HEK293T (cell line): ENCODE measurements around the gene TMEM156.
"Not testable (repeated sequence)": the region's sequence is repeated elsewhere in the genome, so short reads cannot be mapped to it uniquely, and the experiment has no call there.

ENCODE experiments used
- BHLHE40 ChIP-seq: fragments of 450-650 bp; IDR thresholded peaks from 2 replicates; pipeline ENCODE4 v1.6.1; 2016; ENCODE audit warnings: mild to moderate bottlenecking, moderate library complexity, borderline replicate concordance
- CTBP1 ChIP-seq: fragments of 450-650 bp; IDR thresholded peaks from 2 replicates; pipeline ENCODE4 v1.6.1; 2016; ENCODE audit warnings: borderline replicate concordance
- FOXA1 ChIP-seq: fragments of 450-650 bp; IDR thresholded peaks from 2 replicates; pipeline ENCODE4 v1.6.1; 2016; ENCODE audit warnings: mild to moderate bottlenecking
- FOXK2 ChIP-seq: fragments of 450-650 bp; IDR thresholded peaks from 2 replicates; pipeline ENCODE4 v1.6.1; 2016; ENCODE audit warnings: mild to moderate bottlenecking
- FOXM1 ChIP-seq: fragments of 450-650 bp; IDR thresholded peaks from 2 replicates; pipeline ENCODE4 v1.6.1; 2017; ENCODE audit warnings: mild to moderate bottlenecking, borderline replicate concordance
- L3MBTL2 ChIP-seq: fragments of 450-650 bp; conservative IDR thresholded peaks from 2 replicates; pipeline ENCODE4 v1.6.1; 2016; ENCODE audit warnings: mild to moderate bottlenecking
- PKNOX1 ChIP-seq: fragments of 450-650 bp; IDR thresholded peaks from 2 replicates; pipeline ENCODE4 v1.6.1; 2016
- SP1 ChIP-seq: fragments of 450-650 bp; IDR thresholded peaks from 2 replicates; pipeline ENCODE4 v1.6.1; 2017
- SUZ12 ChIP-seq: fragments of 450-650 bp; IDR thresholded peaks from 2 replicates; pipeline ENCODE4 v1.6.1; 2016; ENCODE audit warnings: mild to moderate bottlenecking
- TARDBP ChIP-seq: fragments of 450-650 bp; IDR thresholded peaks from 2 replicates; pipeline ENCODE4 v1.6.1; 2016
- ZNF384 ChIP-seq: fragments of 450-650 bp; IDR thresholded peaks from 2 replicates; pipeline ENCODE4 v1.6.1; 2016

- TF ChIP-seq SP1, FOXA1, SUZ12, TARDBP, FOXM1, ZNF384, L3MBTL2, BHLHE40, FOXK2, PKNOX1, CTBP1: not testable (repeated sequence)
These were observed 30.2 kb downstream of the TMEM156 start for GRCh38 chr4:39002058-39002457.
